ENCODE measurements around the gene MAPK10. TPM values are rescaled to one million over a fixed set of nuclear protein-coding genes. Genes with fewer than 3 reads are reported as not detected.

Gene MAPK10
- total and polyA plus RNA-seq, 2 experiments from 2014 or later = 5.9 to 14.8 TPM

GRCh38 chr4:86278126-86278525 lies 81.7 kb downstream of the MAPK10 start:
- Histone ChIP-seq H3K9me3 (ENCODE audit: low read depth) (no peaks in the 10 kb centered on the region), H3K4me3 (no peak overlapping the region), H4K20me1 (ENCODE audit: insufficient read depth, poor library complexity, severe bottlenecking) (no peaks in the 10 kb centered on the region), H3K9me2 (replicated peaks; ENCODE audit: insufficient read depth) (no peaks in the 10 kb centered on the region), H3K4me1 (ENCODE audit: insufficient read depth) (no peaks in the 10 kb centered on the region), H2AFZ (no peak overlapping the region), H3K36me3 (replicated peaks; ENCODE audit: insufficient read depth, low read depth) (no peaks in the 10 kb centered on the region), H3K4me2 (no peak overlapping the region), H3K27ac (no peak overlapping the region), H3K27me3 (no peaks in the 10 kb centered on the region), H3K79me2 (no peaks in the 10 kb centered on the region)
- no peak for DNase-seq (ENCODE audit: low spot score)
- 73% methylated on average over 2 of the region's 2 CpGs for WGBS (ENCODE audit: low lambda C conversion rate, missing lambda C conversion rate)
- no peak for TF ChIP-seq CTCF (IDR thresholded peaks at IDR 0.05; ENCODE audit: poor library complexity)
- no peak for TF ChIP-seq EZH2phosphoT487 (IDR thresholded peaks at IDR 0.05; ENCODE audit: low read depth, severe bottlenecking, unreplicated experiment)
- TF ChIP-seq EZH2 (IDR thresholded peaks at IDR 0.05; ENCODE audit: borderline replicate concordance) = no peak

- H2AFZ ChIP-seq = no peak overlapping the region
- H3K9me3 ChIP-seq (ENCODE audit: low read depth) = no peaks in the 10 kb centered on the region
- no peak overlapping the region for H3K4me3 ChIP-seq
- no peak for DNase-seq (ENCODE audit: low spot score)
- H3K36me3 ChIP-seq (replicated peaks; ENCODE audit: insufficient read depth, low read depth) = no peaks in the 10 kb centered on the region
- no peaks in the 10 kb centered on the region for H3K9me2 ChIP-seq (replicated peaks; ENCODE audit: insufficient read depth)
- H4K20me1 ChIP-seq (ENCODE audit: insufficient read depth, poor library complexity, severe bottlenecking) = no peaks in the 10 kb centered on the region
- no peaks in the 10 kb centered on the region for H3K27me3 ChIP-seq
- H3K4me1 ChIP-seq (ENCODE audit: insufficient read depth) = no peaks in the 10 kb centered on the region
- no peaks in the 10 kb centered on the region for H3K79me2 ChIP-seq
- no peak overlapping the region for H3K4me2 ChIP-seq
- no peak overlapping the region for H3K27ac ChIP-seq
- TF ChIP-seq CTCF (IDR thresholded peaks at IDR 0.05; ENCODE audit: poor library complexity) = no peak
- TF ChIP-seq EZH2phosphoT487 (IDR thresholded peaks at IDR 0.05; ENCODE audit: low read depth, severe bottlenecking, unreplicated experiment) = no peak
- no peak for TF ChIP-seq EZH2 (IDR thresholded peaks at IDR 0.05; ENCODE audit: borderline replicate concordance)
Measured at GRCh38 chr4:86274642-86275041, 85.2 kb downstream of the MAPK10 start.

- DNase-seq (ENCODE audit: low spot score) = no peak
- H3K79me2 ChIP-seq = no peaks in the 10 kb centered on the region
- no peak for TF ChIP-seq EZH2phosphoT487 (IDR thresholded peaks at IDR 0.05; ENCODE audit: low read depth, severe bottlenecking, unreplicated experiment)
- no peak for TF ChIP-seq CTCF (IDR thresholded peaks at IDR 0.05; ENCODE audit: poor library complexity)
- no peak for TF ChIP-seq EZH2 (IDR thresholded peaks at IDR 0.05; ENCODE audit: borderline replicate concordance)
Measured at GRCh38 chr4:86272669-86273068, 87.2 kb downstream of the MAPK10 start.

GRCh38 chr4:86271057-86271456 lies 88.8 kb downstream of the MAPK10 start:
- H4K20me1 ChIP-seq (ENCODE audit: insufficient read depth, poor library complexity, severe bottlenecking) = no peaks in the 10 kb centered on the region
- DNase-seq (ENCODE audit: low spot score) = no peak
- no peaks in the 10 kb centered on the region for H3K4me1 ChIP-seq (ENCODE audit: insufficient read depth)
- 90% methylated on average over 1 of the region's 1 CpG for WGBS (ENCODE audit: low lambda C conversion rate, missing lambda C conversion rate)
- H3K27ac ChIP-seq = no peak overlapping the region
- no peak overlapping the region for H3K4me2 ChIP-seq
- H3K36me3 ChIP-seq (replicated peaks; ENCODE audit: insufficient read depth, low read depth) = no peaks in the 10 kb centered on the region
- no peak overlapping the region for H3K4me3 ChIP-seq
- H3K27me3 ChIP-seq = no peaks in the 10 kb centered on the region
- H3K79me2 ChIP-seq = no peaks in the 10 kb centered on the region
- TF ChIP-seq EZH2 (IDR thresholded peaks at IDR 0.05; ENCODE audit: borderline replicate concordance) (no peak), CTCF (IDR thresholded peaks at IDR 0.05; ENCODE audit: poor library complexity) (no peak), EZH2phosphoT487 (IDR thresholded peaks at IDR 0.05; ENCODE audit: low read depth, severe bottlenecking, unreplicated experiment) (no peak)
- H2AFZ ChIP-seq = no peak overlapping the region
- H3K9me3 ChIP-seq (ENCODE audit: low read depth) = no peaks in the 10 kb centered on the region
- H3K9me2 ChIP-seq (replicated peaks; ENCODE audit: insufficient read depth) = no peaks in the 10 kb centered on the region

More at GRCh38 chr4:86272669-86273068, 87.2 kb downstream of the MAPK10 start:
- Histone ChIP-seq H3K27me3 (no peaks in the 10 kb centered on the region), H2AFZ (no peak overlapping the region), H4K20me1 (ENCODE audit: insufficient read depth, poor library complexity, severe bottlenecking) (no peaks in the 10 kb centered on the region), H3K9me2 (replicated peaks; ENCODE audit: insufficient read depth) (no peaks in the 10 kb centered on the region), H3K4me2 (no peak overlapping the region), H3K27ac (no peak overlapping the region), H3K4me1 (ENCODE audit: insufficient read depth) (no peaks in the 10 kb centered on the region), H3K9me3 (ENCODE audit: low read depth) (no peaks in the 10 kb centered on the region), H3K4me3 (no peak overlapping the region), H3K36me3 (replicated peaks; ENCODE audit: insufficient read depth, low read depth) (no peaks in the 10 kb centered on the region)
- 92% methylated on average over 1 of the region's 1 CpG for WGBS (ENCODE audit: low lambda C conversion rate, missing lambda C conversion rate)

Measured in hepatocyte (in vitro differentiated cells).